Calu3 (cell line): ENCODE results near the gene BTBD19. TPM values are rescaled to one million over a fixed set of nuclear protein-coding genes. Genes with fewer than 3 reads are reported as not detected.

Experiments
- BruUV-seq: library from RNA; stranded (reverse); fragments of 400-500 nt; replicated peaks from 2 replicates; lab custom pipeline; 2021; lab: Mats Ljungman, UMichigan
- CTCF ChIA-PET: fragments of 300-600 bp; sonication (Branson Sonifier 250); formaldehyde crosslinking; loops from one replicate; lab custom pipeline; 2022; ENCODE audit warnings: antibody characterized with exemption; lab: Charles Lee
- DNase-seq: peaks from one replicate; pipeline ENCODE4 v3.0.0; 2022
- H3K27ac Mint-ChIP-seq: one replicate; pipeline ENCODE4 v1.8.0; 2022; ENCODE audit warnings: mixed read lengths; ENCODE audit not compliant: unreplicated experiment
- H3K27me3 Mint-ChIP-seq: one replicate; pipeline ENCODE4 v1.8.0; 2022; ENCODE audit warnings: mixed read lengths; ENCODE audit not compliant: unreplicated experiment
- H3K36me3 Mint-ChIP-seq: one replicate; pipeline ENCODE4 v1.8.0; 2022; ENCODE audit warnings: mild to moderate bottlenecking, moderate library complexity, mixed read lengths; ENCODE audit not compliant: insufficient read depth, unreplicated experiment
- H3K4me1 Mint-ChIP-seq: one replicate; pipeline ENCODE4 v1.8.0; 2022; ENCODE audit warnings: mild to moderate bottlenecking, low read depth, mixed read lengths; ENCODE audit not compliant: unreplicated experiment
- H3K4me3 Mint-ChIP-seq: one replicate; pipeline ENCODE4 v1.8.0; 2022; ENCODE audit warnings: mild to moderate bottlenecking, low read depth, moderate library complexity, mixed read lengths; ENCODE audit not compliant: unreplicated experiment
- H3K9me3 Mint-ChIP-seq: one replicate; pipeline ENCODE4 v1.8.0; 2022; ENCODE audit warnings: low read depth, mixed read lengths; ENCODE audit not compliant: unreplicated experiment
- CTCF ChIP-seq: fragments of 200-600 bp; IDR thresholded peaks from one replicate; pipeline ENCODE4 v1.8.0; 2022; ENCODE audit warnings: antibody characterized with exemption; ENCODE audit not compliant: unreplicated experiment
- intact Hi-C: fragments of 100-400 bp; cut with micrococcal nuclease; formaldehyde crosslinking; loops from one replicate; pipeline ENCODE4 v1.10.0; 2022; ENCODE audit not compliant: unreplicated experiment
- total RNA-seq: library from RNA; stranded (reverse); gene quantifications from 2 replicates; pipeline ENCODE4 v1.2.3, GENCODE V29; 2022

BTBD19 gene
- total RNA-seq, 1 experiment from 2014 or later, result 5.9 TPM

DNA sequence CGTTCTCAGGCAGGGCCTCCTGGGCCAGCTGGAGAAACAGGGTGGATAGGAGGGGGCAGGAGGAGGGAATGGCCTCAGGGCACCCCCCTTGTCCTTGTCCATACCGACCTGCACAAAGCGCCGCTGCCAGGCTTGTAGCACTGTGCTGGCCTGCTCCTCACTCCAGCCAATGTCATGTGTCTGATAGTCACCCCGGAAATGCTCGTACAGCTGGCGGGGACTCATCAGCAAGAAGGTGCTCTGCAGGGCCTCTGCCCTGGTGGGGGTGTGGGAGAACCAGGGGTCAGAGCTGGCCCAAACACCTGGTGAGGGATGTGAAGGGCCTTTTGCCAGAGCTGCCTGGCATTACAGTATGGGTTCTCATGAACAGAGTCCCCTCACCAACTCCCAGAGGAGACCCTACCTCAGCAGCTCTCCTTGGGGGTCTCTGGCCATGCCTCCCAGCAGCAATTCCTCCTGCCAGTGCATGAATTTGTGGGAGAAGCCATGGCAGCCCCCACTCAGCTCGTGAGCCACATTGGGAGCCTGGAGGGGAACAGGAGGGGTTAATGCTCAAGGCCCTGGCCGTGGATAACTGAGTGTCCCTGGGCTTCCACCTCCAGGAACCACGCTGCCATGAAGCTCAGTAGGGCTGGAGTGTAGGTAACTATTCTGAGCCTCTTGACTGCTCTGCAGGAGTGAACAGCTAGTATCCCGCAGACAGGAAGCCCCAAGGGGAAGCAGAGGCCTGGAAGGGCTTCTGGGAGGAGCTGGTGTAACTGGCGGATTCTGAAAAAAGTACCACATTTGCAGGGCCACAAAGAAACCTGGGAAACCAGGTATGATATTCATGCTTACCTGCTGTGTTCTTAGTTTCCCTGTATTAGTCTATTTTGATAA lies 21.4 kb downstream of the BTBD19 start:
- no peaks in the 10 kb centered on the region for H3K9me3 Mint-ChIP-seq
- H3K27ac Mint-ChIP-seq, result no peak overlapping the region
- intact Hi-C loops, result no loop called here
- BruUV-seq, result no TSS peak
- no peaks in the 10 kb centered on the region for H3K36me3 Mint-ChIP-seq
- no peak overlapping the region for H3K4me3 Mint-ChIP-seq
- no peak for DNase-seq
- TF ChIP-seq CTCF, result no peak
- CTCF ChIA-PET, result no interaction called here
- H3K27me3 Mint-ChIP-seq, result no peaks in the 10 kb centered on the region
- H3K4me1 Mint-ChIP-seq, result no peaks in the 10 kb centered on the region

DNA sequence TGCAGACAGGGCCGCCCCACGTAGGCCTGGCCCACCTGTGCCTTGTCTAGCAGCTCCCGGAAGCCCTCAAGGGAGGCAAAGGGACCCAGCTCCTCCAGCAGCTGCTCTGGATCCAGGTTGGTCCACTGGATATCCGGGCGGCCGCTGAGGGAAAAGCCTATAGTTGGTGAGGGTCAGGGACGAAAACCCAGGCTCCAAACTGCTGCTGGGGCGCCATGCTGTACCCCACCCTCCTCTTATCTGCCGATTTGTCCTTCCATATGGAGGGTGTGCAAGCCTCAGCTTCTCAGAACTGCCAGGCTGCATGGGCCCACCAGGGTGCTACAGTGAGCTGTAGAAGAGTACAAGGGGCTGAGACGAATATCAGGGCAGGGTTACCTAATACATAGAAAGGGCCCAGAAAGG lies 22.6 kb downstream of the BTBD19 start:
- Mint-ChIP-seq H3K4me1 (no peaks in the 10 kb centered on the region), H3K4me3 (no peak overlapping the region), H3K27me3 (no peaks in the 10 kb centered on the region), H3K36me3 (no peaks in the 10 kb centered on the region), H3K9me3 (no peaks in the 10 kb centered on the region), H3K27ac (no peak overlapping the region)
- TF ChIP-seq CTCF, result no peak
- CTCF ChIA-PET, result no interaction called here
- intact Hi-C loops, result no loop called here
- no peak for DNase-seq
- no TSS peak for BruUV-seq

GRCh38 chr1:44831516-44831915 lies 23.2 kb downstream of the BTBD19 start:
- no peak for TF ChIP-seq CTCF
- Mint-ChIP-seq H3K4me1 (no peaks in the 10 kb centered on the region), H3K27ac (no peak overlapping the region), H3K36me3 (no peaks in the 10 kb centered on the region), H3K4me3 (no peak overlapping the region), H3K27me3 (no peaks in the 10 kb centered on the region), H3K9me3 (no peaks in the 10 kb centered on the region)
- intact Hi-C loops, result no loop called here
- CTCF ChIA-PET, result no interaction called here
- BruUV-seq, result no TSS peak
- no peak for DNase-seq

DNA sequence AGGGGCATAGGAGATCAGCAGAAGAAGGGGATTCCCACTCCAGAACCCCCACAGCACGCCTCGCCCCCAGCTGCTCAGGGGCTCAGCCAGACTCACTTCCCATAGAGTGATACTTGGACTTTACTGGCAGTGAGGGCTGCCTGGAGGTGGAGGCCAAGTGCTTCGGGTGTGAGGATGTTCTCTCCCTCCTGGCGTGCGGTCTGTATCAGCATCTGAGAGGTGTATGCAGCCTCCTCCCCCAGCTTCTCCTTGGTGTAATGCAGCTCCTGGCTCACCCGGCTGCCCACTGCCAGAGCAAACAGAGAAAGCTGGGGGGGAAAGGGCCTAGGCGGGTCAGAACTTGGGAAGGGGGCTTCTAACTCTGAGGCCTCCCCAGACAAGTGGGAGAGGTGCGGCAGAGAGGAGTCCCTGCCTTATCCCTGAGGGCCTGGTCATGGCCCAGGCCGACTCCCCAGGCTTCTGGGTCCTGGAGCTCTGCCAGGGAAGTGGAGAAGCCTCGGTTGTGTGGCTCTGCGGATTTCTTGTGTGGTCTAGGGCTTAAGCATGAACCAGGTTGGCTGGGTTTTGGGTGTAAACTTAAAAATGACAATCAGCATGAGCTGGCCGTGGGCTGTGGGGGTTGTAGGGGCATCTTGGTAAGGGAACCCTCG lies 23.9 kb downstream of the BTBD19 start:
- intact Hi-C loops, result no loop called here
- H3K4me3 Mint-ChIP-seq, result no peak overlapping the region
- CTCF ChIA-PET, result interaction anchor here (0.6 kb wide), 1 partner anchor 311 kb away, joined by 3 read pairs; no protein-coding TSS in a partner anchor
- H3K27ac Mint-ChIP-seq, result no peak overlapping the region
- no peak for DNase-seq
- TF ChIP-seq CTCF, result no peak
- H3K27me3 Mint-ChIP-seq, result no peaks in the 10 kb centered on the region
- H3K4me1 Mint-ChIP-seq, result no peaks in the 10 kb centered on the region
- H3K36me3 Mint-ChIP-seq, result no peaks in the 10 kb centered on the region
- H3K9me3 Mint-ChIP-seq, result no peaks in the 10 kb centered on the region
- BruUV-seq, result no TSS peak
